GM06990 (cell line): ENCODE measurements around the gene ZC3HAV1.

Experiments used
- DNase-seq: peaks from one replicate; pipeline ENCODE4 v3.0.0-alpha.2; 2011; ENCODE audit not compliant: insufficient read length; ENCODE audit errors: extremely low read depth
- H3K27me3 ChIP-seq: replicated peaks from 2 replicates; pipeline ENCODE4 v1.6.0; 2011; ENCODE audit warnings: low read length; ENCODE audit not compliant: control insufficient read depth, insufficient read depth
- H3K36me3 ChIP-seq: 2 replicates; pipeline ENCODE4 v1.5.1; 2011; ENCODE audit warnings: low read length; ENCODE audit not compliant: control insufficient read depth, insufficient read depth
- H3K4me3 ChIP-seq: replicated peaks from 2 replicates; pipeline ENCODE4 v1.5.1; 2011; ENCODE audit warnings: low read depth, mild to moderate bottlenecking, control low read depth, low read length
- TF ChIP-seq, protein P1 (sequence below): IDR thresholded peaks from 2 replicates; pipeline ENCODE4 v1.5.1; 2011; ENCODE audit warnings: low read length, control low read depth, mild to moderate bottlenecking, inconsistent platforms; ENCODE audit not compliant: insufficient read depth, poor library complexity, severe bottlenecking

ZC3HAV1 gene

DNA sequence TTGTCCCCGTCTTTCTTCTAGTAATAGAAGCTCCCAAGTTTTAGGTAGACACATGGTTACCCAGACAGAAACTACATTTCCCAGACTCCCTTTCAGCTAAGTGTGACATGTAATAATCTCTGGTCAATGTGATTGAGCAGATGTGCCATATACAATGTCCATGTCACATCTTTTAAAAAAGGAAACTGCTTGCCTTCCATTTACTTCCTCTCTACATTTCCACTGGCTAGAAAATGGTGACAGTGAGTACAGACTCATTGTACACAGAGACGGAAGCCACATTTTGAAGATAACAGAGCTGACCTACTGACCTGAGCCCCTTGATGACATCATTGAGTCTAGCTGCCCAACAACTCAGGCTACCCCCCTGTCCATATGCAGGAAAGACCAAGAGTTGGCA is 21.3 kb downstream of the ZC3HAV1 start:
- DNase-seq = no peak
- Histone ChIP-seq H3K36me3 (peaks cover 23% of the 10 kb centered on the region), H3K4me3 (no peak overlapping the region), H3K27me3 (no peaks in the 10 kb centered on the region)
- TF ChIP-seq, protein P1, sequence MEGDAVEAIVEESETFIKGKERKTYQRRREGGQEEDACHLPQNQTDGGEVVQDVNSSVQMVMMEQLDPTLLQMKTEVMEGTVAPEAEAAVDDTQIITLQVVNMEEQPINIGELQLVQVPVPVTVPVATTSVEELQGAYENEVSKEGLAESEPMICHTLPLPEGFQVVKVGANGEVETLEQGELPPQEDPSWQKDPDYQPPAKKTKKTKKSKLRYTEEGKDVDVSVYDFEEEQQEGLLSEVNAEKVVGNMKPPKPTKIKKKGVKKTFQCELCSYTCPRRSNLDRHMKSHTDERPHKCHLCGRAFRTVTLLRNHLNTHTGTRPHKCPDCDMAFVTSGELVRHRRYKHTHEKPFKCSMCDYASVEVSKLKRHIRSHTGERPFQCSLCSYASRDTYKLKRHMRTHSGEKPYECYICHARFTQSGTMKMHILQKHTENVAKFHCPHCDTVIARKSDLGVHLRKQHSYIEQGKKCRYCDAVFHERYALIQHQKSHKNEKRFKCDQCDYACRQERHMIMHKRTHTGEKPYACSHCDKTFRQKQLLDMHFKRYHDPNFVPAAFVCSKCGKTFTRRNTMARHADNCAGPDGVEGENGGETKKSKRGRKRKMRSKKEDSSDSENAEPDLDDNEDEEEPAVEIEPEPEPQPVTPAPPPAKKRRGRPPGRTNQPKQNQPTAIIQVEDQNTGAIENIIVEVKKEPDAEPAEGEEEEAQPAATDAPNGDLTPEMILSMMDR = no peak

DNA sequence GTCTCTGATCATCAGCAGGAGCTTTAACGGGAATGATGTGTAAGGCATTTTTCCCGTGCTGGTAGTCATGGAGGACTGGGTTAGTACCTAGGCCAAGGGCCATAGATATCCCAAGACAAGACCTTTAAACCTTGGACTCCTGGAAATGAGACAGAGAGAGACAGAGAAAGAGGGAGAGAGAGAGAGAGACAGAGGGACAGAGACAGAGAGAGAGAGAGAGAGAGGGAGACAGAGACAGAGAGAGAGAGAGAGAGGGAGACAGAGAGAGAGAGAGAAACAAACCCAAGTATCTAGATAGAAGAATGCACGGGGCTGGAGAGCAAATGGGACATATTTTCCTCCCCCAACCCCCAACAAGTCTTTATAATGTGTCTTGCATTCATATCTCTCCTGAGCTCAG is 22.3 kb downstream of the ZC3HAV1 start:
- Histone ChIP-seq H3K4me3 (no peak overlapping the region), H3K36me3 (peaks cover 23% of the 10 kb centered on the region), H3K27me3 (no peaks in the 10 kb centered on the region)
- TF ChIP-seq, protein P1 = no peak
- no peak for DNase-seq

DNA sequence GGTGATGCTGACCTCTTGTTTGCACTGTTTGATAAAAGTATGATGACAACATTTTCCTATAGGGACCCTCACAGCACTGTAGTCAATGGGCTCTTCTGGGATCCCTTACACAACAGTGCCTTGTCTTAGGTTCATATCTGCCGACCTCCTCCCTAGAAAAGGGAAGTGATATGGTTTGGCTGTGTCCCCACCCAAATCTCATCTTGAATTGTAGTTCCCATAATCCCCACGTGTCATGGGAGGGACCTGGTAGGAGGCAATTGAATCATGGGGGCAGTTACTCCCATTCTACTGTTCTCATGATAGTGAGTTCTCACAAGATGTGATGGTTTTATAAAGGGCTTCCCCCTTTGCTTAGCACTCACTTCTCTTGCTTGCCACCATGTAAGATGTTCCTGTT is 23.1 kb downstream of the ZC3HAV1 start:
- DNase-seq = no peak
- peaks cover 21% of the 10 kb centered on the region for H3K36me3 ChIP-seq
- H3K4me3 ChIP-seq = no peak overlapping the region
- H3K27me3 ChIP-seq = no peaks in the 10 kb centered on the region
- TF ChIP-seq, protein P1 = no peak

DNA sequence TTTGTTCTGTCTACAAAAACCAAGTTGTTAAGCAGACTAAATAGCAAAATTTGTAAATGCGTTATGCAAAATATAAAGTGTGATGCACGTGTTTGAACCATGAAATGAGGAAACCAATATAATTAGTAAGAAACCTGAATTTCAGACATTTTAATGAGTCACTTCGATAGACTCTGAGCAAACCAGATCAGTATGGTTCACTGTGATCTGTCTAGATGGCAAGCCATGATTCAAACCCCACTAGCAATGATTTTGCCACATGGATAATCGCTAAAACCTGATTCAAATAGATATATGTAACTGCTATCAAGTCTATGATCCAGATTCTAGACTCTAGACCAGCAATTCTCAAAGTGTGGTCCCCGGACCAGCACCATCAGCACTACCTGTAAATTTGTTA is 24.8 kb downstream of the ZC3HAV1 start:
- no peak for DNase-seq
- H3K36me3 ChIP-seq = peaks cover 32% of the 10 kb centered on the region
- no peak overlapping the region for H3K4me3 ChIP-seq
- TF ChIP-seq, protein P1 = no peak
- H3K27me3 ChIP-seq = no peaks in the 10 kb centered on the region

DNA sequence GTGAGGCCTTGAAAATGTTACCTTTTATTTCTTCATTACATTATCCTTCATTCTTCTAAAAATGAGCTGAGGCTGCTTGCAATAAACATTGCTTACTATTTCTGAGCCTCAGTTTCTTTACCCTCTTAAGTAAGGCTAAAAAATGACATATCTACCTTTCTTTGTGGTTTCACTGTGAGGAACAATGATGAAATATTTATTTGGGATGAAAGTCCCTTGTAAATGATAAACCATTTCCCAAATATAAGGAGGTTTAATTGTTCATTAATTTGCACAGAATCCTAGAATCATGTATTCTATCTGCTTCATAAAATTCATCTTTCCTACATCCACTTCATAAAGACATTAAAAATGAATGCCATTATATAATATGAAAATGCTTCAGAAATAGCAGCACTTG is 27.9 kb downstream of the ZC3HAV1 start:
- DNase-seq = no peak
- Histone ChIP-seq H3K4me3 (no peak overlapping the region), H3K36me3 (peaks cover 34% of the 10 kb centered on the region), H3K27me3 (no peaks in the 10 kb centered on the region)
- TF ChIP-seq, protein P1 = no peak

DNA sequence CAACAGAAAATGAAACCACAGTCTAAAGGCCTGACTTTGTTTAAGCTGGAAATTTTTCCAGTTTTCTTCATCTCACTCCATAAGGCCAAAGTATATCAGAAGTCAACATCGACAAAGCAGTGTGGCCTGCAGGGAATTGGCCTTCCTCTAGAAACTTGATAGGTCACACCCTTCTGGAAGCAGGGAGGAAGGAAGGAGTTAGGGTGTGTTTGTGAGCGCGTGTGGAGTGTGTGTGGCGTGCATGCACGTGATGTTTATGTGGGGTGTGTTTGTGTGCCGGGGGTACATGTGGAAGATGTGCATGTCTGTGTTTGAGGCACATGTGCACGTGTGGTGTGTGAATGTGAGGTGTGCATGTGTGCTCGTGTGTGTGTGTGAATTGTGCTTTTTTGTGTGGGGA is 28.6 kb downstream of the ZC3HAV1 start:
- Histone ChIP-seq H3K27me3 (no peaks in the 10 kb centered on the region), H3K4me3 (no peak overlapping the region), H3K36me3 (peaks cover 35% of the 10 kb centered on the region)
- TF ChIP-seq, protein P1 = no peak
- no peak for DNase-seq
